ENCODE measurements around the gene SYTL2. TPM values are rescaled to one million over a fixed set of nuclear protein-coding genes. Genes with fewer than 3 reads are reported as not detected.
A peak's percentile ranks its signal among the peaks of the same experiment; 100 is the strongest.

The SYTL2 gene
- total RNA-seq, 1 experiment from 2014 or later = 132 TPM

GRCh38 chr11:85668157-85668556 lies 142.8 kb downstream of the SYTL2 start:
- intact Hi-C loops (cut with micrococcal nuclease; ENCODE audit: unreplicated experiment) = no loop called here
- Histone ChIP-seq H3K4me3 (ENCODE audit: low read depth in 2 of 2, low read length in 2 of 2) (no peak overlapping the region), H3K27me3 (ENCODE audit: control insufficient read depth, insufficient read depth, low read length) (no peaks in the 10 kb centered on the region), H3K9me3 (ENCODE audit: control insufficient read depth, insufficient read depth, low read depth, low read length) (no peaks in the 10 kb centered on the region), H3K36me3 (ENCODE audit: control insufficient read depth, insufficient read depth, low read length) (no peaks in the 10 kb centered on the region; the same call in 1 of the 2 replicates), H3K4me1 (ENCODE audit: control insufficient read depth, insufficient read depth, low read length) (peaks cover 13% of the 10 kb centered on the region), H3K27ac (ENCODE audit: low read length) (no peak overlapping the region)
- ChIA-PET POLR2A (no interaction called here), CTCF (no interaction called here)
- no TSS peak for BruUV-seq (replicated peaks)
- no peak for ATAC-seq
- DNase-seq (ENCODE audit: low read depth, low spot score) = no peak
- TF ChIP-seq SIN3A (IDR thresholded peaks at IDR 0.05; ENCODE audit: borderline replicate concordance, insufficient read depth, low read depth, low read length) = no peak
- TF ChIP-seq POLR2AphosphoS5 (IDR thresholded peaks at IDR 0.05; ENCODE audit: low read depth, low read length) = no peak
- no peak for TF ChIP-seq CTCF (IDR thresholded peaks at IDR 0.05)
- TF ChIP-seq REST (IDR thresholded peaks at IDR 0.05; ENCODE audit: insufficient read depth in 1 of 2, low read depth in 2 of 2, low read length in 1 of 2) = no peak
- no peak for TF ChIP-seq TCF7L2 (IDR thresholded peaks at IDR 0.05; ENCODE audit: low read depth, low read length)
- in situ Hi-C loops (cut with HindIII; ENCODE audit: low pct_unique_long_range_greater_than_20kb, low sequenced_read_pairs) = no loop called here

GRCh38 chr11:85666687-85667086 lies 144.3 kb downstream of the SYTL2 start:
- POLR2A ChIA-PET = no interaction called here
- ATAC-seq (no peak), DNase-seq (ENCODE audit: low read depth, low spot score) (no peak)
- BruUV-seq (replicated peaks) = no TSS peak
- Histone ChIP-seq H3K4me3 (ENCODE audit: low read depth in 2 of 2, low read length in 2 of 2) (no peak overlapping the region), H3K4me1 (ENCODE audit: control insufficient read depth, insufficient read depth, low read length) (peaks cover 16% of the 10 kb centered on the region), H3K9me3 (ENCODE audit: control insufficient read depth, insufficient read depth, low read depth, low read length) (no peaks in the 10 kb centered on the region), H3K27ac (ENCODE audit: low read length) (peak overlapping the region; percentile 60; the same call in 1 of the 2 replicates), H3K27me3 (ENCODE audit: control insufficient read depth, insufficient read depth, low read length) (no peaks in the 10 kb centered on the region), H3K36me3 (ENCODE audit: control insufficient read depth, insufficient read depth, low read length) (peaks cover 4% of the 10 kb centered on the region)
- no peak for TF ChIP-seq SIN3A (IDR thresholded peaks at IDR 0.05; ENCODE audit: borderline replicate concordance, insufficient read depth, low read depth, low read length)
- TF ChIP-seq REST (IDR thresholded peaks at IDR 0.05; ENCODE audit: insufficient read depth in 1 of 2, low read depth in 2 of 2, low read length in 1 of 2) = no peak
- no peak for TF ChIP-seq CTCF (IDR thresholded peaks at IDR 0.05)
- TF ChIP-seq TCF7L2 (IDR thresholded peaks at IDR 0.05; ENCODE audit: low read depth, low read length) = no peak
- TF ChIP-seq POLR2AphosphoS5 (IDR thresholded peaks at IDR 0.05; ENCODE audit: low read depth, low read length) = no peak
- in situ Hi-C loops (cut with HindIII; ENCODE audit: low pct_unique_long_range_greater_than_20kb, low sequenced_read_pairs) = no loop called here
- intact Hi-C loops (cut with micrococcal nuclease; ENCODE audit: unreplicated experiment) = no loop called here
- CTCF ChIA-PET = interaction anchor here (0.5 kb wide), 1 partner anchor 26 kb away, joined by 3 read pairs; no protein-coding TSS in a partner anchor

Data from Panc1 (cell line).